Gastroesophageal sphincter (tissue), 4 donors: Measurements from ENCODE around the gene LACC1. TPM values are rescaled to one million over a fixed set of nuclear protein-coding genes. Genes with fewer than 3 reads are reported as not detected.
A peak's percentile ranks its signal among the peaks of the same experiment; 100 is the strongest.

ENCODE experiments used
- ATAC-seq: fragments of 150-250 bp; one replicate; pipeline ENCODE4 v1.9.1; 2016; ENCODE audit warnings: mild to moderate bottlenecking, moderate library complexity
- H3K27ac ChIP-seq, 4 donors: fragments of 200-600 bp; sonication (generic) in 3 of 4; 1 replicate in 3 of 4; 2 replicates in 1 of 4; pipeline ENCODE4 v1.5.1; 2016 to 2019
- H3K27me3 ChIP-seq: fragments of 200-600 bp; sonication (generic); one replicate; pipeline ENCODE4 v1.5.1; 2019
- H3K36me3 ChIP-seq, 2 donors: fragments of 200-600 bp; sonication (generic); one replicate each; pipeline ENCODE4 v1.5.1; 2019; ENCODE audit warnings: control low read depth in 1 of 2
- H3K4me1 ChIP-seq, 3 donors: fragments of 200-600 bp; sonication (generic); 1 replicate in 2 of 3; 2 replicates in 1 of 3; pipeline ENCODE4 v1.5.1; 2016 to 2019; ENCODE audit warnings: control low read depth in 2 of 3
- H3K4me3 ChIP-seq, 2 donors: fragments of 200-600 bp; sonication (generic); one replicate each; pipeline ENCODE4 v1.5.1; 2019; ENCODE audit warnings: mild to moderate bottlenecking in 1 of 2, moderate library complexity in 1 of 2
- H3K9me3 ChIP-seq, 3 donors: fragments of 200-600 bp; sonication (generic); one replicate each; pipeline ENCODE4 v1.5.1; 2017 to 2019; ENCODE audit warnings: control low read depth in 2 of 3
- EP300 ChIP-seq: sonication (generic); formaldehyde crosslinking; IDR thresholded peaks from one replicate; pipeline ENCODE4 v1.6.1; 2017; ENCODE audit warnings: antibody characterized with exemption, mild to moderate bottlenecking
- POLR2A ChIP-seq, 2 donors: fragments of 450-650 bp; IDR thresholded peaks; one replicate each; pipeline ENCODE4 v1.6.1; 2017; ENCODE audit warnings: antibody characterized with exemption in 2 of 2, mild to moderate bottlenecking in 2 of 2, moderate library complexity in 1 of 2
- POLR2AphosphoS5 ChIP-seq: sonication (generic); formaldehyde crosslinking; IDR thresholded peaks from one replicate; pipeline ENCODE4 v1.6.1; 2017; ENCODE audit warnings: antibody characterized with exemption
- WGBS, 2 donors: methylation state at CpG; one replicate each; pipeline ENCODE4 v1.1.5; 2018; ENCODE audit warnings: low coverage in 1 of 2; 5-methylcytosine and 5-hydroxymethylcytosine counted together
- total RNA-seq, 4 donors: library from RNA; depleted of rRNA; stranded (reverse); fragments of >200 nt; gene quantifications; one replicate each; pipeline ENCODE4 v1.1.0, GENCODE V29; 2016
- TF ChIP-seq, protein P1 (sequence below), 4 experiments: fragments of 200-600 bp in 2 of 4; fragments of 450-650 bp in 2 of 4; sonication (generic) in 1 of 4; IDR thresholded peaks; one replicate each; pipeline ENCODE4 v1.5.1; 2017 to 2019; ENCODE audit warnings: antibody characterized with exemption in 4 of 4, mild to moderate bottlenecking in 2 of 4, moderate library complexity in 2 of 4

LACC1 gene
- total RNA-seq, 4 donors from 2014 or later, result 3.8 to 12.3 (median 6.6) TPM

DNA sequence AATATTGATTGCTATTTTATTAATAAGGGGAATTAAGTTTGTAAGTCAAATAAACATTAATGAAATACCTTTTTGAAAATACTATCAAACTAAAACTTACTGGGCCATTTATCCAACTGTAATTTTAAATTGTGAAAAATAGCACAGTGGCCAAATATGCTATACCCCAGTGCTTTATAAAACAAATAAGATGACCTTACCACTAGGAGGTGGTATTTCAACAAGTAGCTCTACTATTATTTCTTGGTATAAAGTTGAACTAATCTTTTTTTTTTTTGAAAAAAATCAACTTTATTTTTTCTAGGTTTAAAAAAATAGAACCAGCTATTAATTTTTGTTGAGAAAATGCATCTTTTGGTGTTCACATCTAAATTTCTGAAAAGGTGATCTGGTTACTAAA lies 14.7 kb downstream of the LACC1 start:
- no peaks in the 10 kb centered on the region for H3K9me3 ChIP-seq
- H3K27ac ChIP-seq, result no peak overlapping the region
- no peak for ATAC-seq
- peaks cover 0 to 3% of the 10 kb centered on the region in 2 donors for H3K36me3 ChIP-seq
- no peak overlapping the region for H3K4me3 ChIP-seq
- H3K4me1 ChIP-seq, result peaks cover 0 to 10% (median 0%) of the 10 kb centered on the region in 3 donors
- no peak for TF ChIP-seq EP300
- TF ChIP-seq, protein P1, sequence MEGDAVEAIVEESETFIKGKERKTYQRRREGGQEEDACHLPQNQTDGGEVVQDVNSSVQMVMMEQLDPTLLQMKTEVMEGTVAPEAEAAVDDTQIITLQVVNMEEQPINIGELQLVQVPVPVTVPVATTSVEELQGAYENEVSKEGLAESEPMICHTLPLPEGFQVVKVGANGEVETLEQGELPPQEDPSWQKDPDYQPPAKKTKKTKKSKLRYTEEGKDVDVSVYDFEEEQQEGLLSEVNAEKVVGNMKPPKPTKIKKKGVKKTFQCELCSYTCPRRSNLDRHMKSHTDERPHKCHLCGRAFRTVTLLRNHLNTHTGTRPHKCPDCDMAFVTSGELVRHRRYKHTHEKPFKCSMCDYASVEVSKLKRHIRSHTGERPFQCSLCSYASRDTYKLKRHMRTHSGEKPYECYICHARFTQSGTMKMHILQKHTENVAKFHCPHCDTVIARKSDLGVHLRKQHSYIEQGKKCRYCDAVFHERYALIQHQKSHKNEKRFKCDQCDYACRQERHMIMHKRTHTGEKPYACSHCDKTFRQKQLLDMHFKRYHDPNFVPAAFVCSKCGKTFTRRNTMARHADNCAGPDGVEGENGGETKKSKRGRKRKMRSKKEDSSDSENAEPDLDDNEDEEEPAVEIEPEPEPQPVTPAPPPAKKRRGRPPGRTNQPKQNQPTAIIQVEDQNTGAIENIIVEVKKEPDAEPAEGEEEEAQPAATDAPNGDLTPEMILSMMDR (IDR thresholded peaks at IDR 0.05), result peak in 1 of 4 experiments; percentile 9
- H3K27me3 ChIP-seq, result no peaks in the 10 kb centered on the region

DNA sequence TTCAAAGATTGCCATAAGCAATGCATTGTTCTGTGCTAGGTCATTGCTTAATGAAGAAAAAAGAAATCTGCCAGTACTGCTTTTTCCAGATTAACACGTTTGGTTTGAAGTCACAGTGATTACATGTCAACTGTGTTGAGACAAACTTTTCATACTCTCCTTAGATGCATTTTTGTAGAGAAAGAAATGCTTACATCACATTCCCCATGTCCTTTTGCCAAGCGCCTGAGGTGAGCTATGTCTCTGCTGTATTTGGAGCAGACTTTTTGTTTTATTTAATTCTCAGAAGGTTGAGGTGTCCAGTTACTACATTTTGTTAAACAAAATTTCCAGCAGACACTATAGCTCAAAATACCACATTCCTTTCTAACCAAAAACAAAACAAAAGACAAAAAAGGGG lies 16.2 kb downstream of the LACC1 start:
- no peak for ATAC-seq
- TF ChIP-seq EP300 (no peak), POLR2AphosphoS5 (no peak), POLR2A (IDR thresholded peaks at IDR 0.05) (no peak)
- TF ChIP-seq, protein P1 (IDR thresholded peaks at IDR 0.05), result no peak
- WGBS, 2 donors, result 34 to 39% methylated on average over 2 of the region's 2 CpGs
- Histone ChIP-seq H3K27ac (peak overlapping the region in 2 of 4 donors; percentile 11 to 14), H3K9me3 (no peaks in the 10 kb centered on the region), H3K36me3 (peaks cover 0 to under 1% of the 10 kb centered on the region in 2 donors), H3K4me3 (no peak overlapping the region), H3K27me3 (no peaks in the 10 kb centered on the region), H3K4me1 (peaks cover 0 to 10% (median 0%) of the 10 kb centered on the region in 3 donors)

DNA sequence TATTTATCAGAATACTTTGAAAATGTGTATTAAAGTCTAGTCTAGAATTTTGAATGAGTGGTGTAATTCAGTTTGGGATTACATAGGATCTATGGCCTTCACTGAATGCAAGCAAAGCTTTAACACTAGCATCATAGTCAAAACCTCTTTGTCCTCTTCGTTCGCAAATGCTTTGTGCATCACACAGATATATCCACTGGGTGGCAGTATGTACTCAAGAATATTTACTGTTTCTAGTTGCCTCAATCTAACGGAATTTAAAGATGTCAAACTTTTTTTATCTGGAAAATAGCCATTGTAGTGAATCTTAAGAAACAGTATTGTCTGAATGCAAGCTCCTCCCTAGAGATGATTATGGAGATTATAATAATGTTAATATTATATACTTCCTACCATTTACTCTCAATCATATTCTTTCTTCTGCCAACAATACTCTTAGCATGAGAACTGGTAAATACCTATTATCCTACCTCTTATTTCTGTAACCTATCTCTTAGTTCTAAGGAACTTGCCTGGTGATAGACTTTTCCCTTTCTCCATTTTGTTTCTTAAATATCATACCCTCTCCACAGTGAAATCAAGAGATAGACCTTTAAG lies 25.8 kb downstream of the LACC1 start:
- H3K27ac ChIP-seq, result no peak overlapping the region
- WGBS, 2 donors, result 0 to 2% methylated on average over 3 of the region's 3 CpGs
- H3K36me3 ChIP-seq, result no peaks in the 10 kb centered on the region
- no peak for ATAC-seq
- no peaks in the 10 kb centered on the region for H3K9me3 ChIP-seq
- H3K27me3 ChIP-seq, result no peaks in the 10 kb centered on the region
- no peak for TF ChIP-seq POLR2AphosphoS5
- TF ChIP-seq, protein P1 (IDR thresholded peaks at IDR 0.05), result peak; percentile 73 to 94 (median 86)
- peaks cover 0 to 19% (median 6%) of the 10 kb centered on the region in 3 donors for H3K4me1 ChIP-seq
- no peak overlapping the region for H3K4me3 ChIP-seq

DNA sequence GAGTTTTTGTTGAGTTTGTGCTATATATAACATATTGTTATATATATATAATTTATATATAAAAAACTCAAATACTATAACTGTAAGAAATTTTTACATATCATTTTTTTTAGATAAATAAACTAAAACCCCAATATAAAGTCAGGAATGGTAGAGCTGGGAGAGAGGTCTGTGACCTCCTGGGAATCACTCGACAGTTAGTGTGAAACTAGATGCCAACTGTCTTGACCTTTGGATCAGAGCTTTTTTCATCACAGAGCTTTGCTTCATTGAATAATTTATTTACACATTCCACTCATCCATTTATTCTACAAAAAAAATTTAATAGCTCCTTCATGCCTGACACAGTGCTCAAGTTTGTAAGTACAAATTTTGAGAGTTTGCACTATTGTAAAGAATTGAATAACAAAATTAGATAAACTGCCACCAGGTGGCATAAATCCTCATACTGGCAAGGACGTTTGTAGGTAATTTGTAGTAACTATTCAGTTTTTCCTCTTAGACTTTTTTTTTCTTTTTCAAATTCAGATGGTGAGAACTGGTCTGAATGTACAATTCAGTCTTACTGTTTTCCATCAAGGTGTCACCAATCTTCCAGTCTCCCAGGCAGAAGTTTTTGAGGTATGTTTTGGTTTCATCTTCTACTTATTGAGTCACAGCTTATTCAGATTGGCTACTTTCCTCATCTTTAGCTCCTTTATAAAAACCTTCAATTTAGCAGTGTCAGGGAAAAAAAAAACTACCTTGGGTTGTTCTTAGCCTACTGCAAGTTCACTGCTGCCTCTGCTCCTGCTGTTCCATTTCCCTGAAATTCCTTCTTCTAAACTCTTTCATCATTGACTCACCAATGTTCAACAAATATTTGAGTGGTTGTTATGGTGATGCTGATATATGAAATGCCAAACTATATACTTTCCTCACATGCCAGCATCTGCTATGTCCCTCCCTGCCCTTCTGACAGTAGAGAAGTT lies 28.7 kb downstream of the LACC1 start:
- no peaks in the 10 kb centered on the region for H3K36me3 ChIP-seq
- TF ChIP-seq EP300 (no peak), POLR2AphosphoS5 (no peak), POLR2A (IDR thresholded peaks at IDR 0.05) (no peak)
- TF ChIP-seq, protein P1 (IDR thresholded peaks at IDR 0.05), result peak; percentile 41 to 75 (median 62)
- H3K4me3 ChIP-seq, result no peak overlapping the region
- no peak for ATAC-seq
- H3K27ac ChIP-seq, result peak overlapping the region in 1 of 4 donors; percentile 9
- H3K4me1 ChIP-seq, result peaks cover 0 to 31% (median 6%) of the 10 kb centered on the region in 3 donors
- no peaks in the 10 kb centered on the region for H3K9me3 ChIP-seq
- no peaks in the 10 kb centered on the region for H3K27me3 ChIP-seq
- WGBS, 2 donors, result 19 to 20% methylated on average over 2 of the region's 2 CpGs
